ENCODE data around the gene POLRMT. TPM values are rescaled to one million over a fixed set of nuclear protein-coding genes. Genes with fewer than 3 reads are reported as not detected.

The POLRMT gene
- total RNA-seq, 2 donors from 2014 or later = 34.7 to 106 TPM

DNA sequence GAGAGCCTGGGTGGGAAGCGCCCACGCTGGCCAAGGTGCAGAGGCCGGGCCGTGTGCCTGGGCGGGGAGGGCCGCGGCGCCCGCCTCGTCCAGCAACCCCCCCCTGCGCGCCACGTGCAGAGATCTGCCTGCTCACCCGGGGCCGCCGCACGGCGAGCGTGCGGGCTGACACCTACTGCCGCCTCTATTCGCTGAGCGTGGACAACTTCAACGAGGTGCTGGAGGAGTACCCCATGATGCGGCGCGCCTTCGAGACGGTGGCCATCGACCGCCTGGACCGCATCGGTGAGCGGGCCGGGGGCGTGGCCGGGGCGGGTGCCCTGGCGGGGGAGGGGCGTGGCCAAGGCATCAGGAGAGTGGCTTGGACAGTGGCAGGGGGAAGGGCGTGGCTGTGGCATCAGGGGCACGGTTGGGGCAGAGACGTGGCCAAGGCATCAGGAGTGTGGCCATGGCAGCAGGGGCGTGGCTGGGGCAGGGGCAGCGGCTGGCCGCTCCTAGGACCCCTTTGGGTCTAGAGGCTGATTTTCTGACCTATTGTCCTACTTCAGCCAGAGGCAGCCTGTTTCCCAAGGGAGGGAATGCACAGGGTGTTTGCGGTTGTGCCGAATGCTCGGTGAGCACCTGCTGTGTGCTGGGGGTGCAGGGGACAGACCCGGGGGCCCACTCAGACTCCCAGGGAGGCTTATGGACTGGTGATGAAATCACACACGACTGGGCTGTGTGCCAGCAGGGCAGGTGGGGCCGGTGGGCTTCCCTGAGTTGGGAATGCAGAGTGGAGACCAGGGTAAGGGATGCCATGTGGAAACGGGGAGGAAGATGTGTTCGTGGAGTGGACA lies 19.4 kb downstream of the POLRMT start:
- H3K4me3 ChIP-seq = no peak overlapping the region
- WGBS = 90% methylated on average over 38 of the region's 54 CpGs
- H3K36me3 ChIP-seq = no peaks in the 10 kb centered on the region
- TF ChIP-seq POLR2AphosphoS5 (IDR thresholded peaks at IDR 0.05) (no peak), POLR2A (IDR thresholded peaks at IDR 0.05) (no peak)
- TF ChIP-seq, protein P1, sequence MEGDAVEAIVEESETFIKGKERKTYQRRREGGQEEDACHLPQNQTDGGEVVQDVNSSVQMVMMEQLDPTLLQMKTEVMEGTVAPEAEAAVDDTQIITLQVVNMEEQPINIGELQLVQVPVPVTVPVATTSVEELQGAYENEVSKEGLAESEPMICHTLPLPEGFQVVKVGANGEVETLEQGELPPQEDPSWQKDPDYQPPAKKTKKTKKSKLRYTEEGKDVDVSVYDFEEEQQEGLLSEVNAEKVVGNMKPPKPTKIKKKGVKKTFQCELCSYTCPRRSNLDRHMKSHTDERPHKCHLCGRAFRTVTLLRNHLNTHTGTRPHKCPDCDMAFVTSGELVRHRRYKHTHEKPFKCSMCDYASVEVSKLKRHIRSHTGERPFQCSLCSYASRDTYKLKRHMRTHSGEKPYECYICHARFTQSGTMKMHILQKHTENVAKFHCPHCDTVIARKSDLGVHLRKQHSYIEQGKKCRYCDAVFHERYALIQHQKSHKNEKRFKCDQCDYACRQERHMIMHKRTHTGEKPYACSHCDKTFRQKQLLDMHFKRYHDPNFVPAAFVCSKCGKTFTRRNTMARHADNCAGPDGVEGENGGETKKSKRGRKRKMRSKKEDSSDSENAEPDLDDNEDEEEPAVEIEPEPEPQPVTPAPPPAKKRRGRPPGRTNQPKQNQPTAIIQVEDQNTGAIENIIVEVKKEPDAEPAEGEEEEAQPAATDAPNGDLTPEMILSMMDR (IDR thresholded peaks at IDR 0.05) = no peak
- DNase-seq (ENCODE audit: low spot score) = no peak
- no peak overlapping the region for H3K27ac ChIP-seq
- H3K9me3 ChIP-seq = no peaks in the 10 kb centered on the region
- intact Hi-C loops (cut with DNase I) = no loop called here
- H3K27me3 ChIP-seq (replicated peaks; ENCODE audit: insufficient read depth) = no peaks in the 10 kb centered on the region
- H3K4me1 ChIP-seq (replicated peaks) = no peaks in the 10 kb centered on the region

DNA sequence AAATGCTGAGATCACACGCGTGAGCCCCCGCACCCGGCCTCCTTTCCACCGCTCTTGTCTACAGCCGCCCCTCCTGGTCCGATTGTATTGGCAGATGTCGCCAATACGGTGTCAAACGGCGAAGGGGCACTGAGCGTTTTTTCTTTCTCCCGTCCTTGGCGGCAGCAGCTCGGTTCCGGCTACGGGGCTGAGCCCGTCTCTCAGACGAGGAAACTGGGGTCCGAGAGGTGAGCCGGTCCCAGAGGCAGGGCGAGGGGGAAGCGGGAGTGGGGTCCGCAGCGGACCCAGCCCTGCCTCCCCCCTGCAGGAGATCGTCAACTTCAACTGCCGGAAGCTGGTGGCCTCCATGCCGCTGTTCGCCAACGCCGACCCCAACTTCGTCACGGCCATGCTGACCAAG lies 20.4 kb downstream of the POLRMT start:
- intact Hi-C loops (cut with DNase I) = no loop called here
- no peak for DNase-seq (ENCODE audit: low spot score)
- H3K4me1 ChIP-seq (replicated peaks) = no peaks in the 10 kb centered on the region
- no peaks in the 10 kb centered on the region for H3K9me3 ChIP-seq
- H3K36me3 ChIP-seq = no peaks in the 10 kb centered on the region
- WGBS = 90% methylated on average over 32 of the region's 33 CpGs
- H3K27ac ChIP-seq = no peak overlapping the region
- H3K4me3 ChIP-seq = no peak overlapping the region
- TF ChIP-seq, protein P1 (IDR thresholded peaks at IDR 0.05) = no peak
- TF ChIP-seq POLR2A (IDR thresholded peaks at IDR 0.05) (no peak), POLR2AphosphoS5 (IDR thresholded peaks at IDR 0.05) (no peak)
- H3K27me3 ChIP-seq (replicated peaks; ENCODE audit: insufficient read depth) = no peaks in the 10 kb centered on the region

DNA sequence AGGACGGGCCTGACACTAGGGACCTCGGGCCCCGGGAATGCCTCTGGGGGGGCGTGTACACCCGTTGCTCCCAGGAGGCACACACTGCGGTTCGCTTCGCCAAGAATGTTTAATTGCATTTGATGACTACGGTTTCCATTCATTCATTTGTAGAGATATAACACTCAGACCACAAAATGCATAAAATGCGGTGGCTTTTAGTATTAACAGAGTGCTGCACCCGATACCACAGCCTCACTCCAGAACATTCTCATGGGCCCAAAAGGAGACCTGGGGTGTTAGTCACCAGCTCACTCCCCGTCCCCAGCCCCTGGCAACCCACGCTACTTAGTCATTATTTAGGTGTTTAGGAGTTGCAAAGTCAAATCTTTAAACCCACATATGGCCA lies 21.9 kb downstream of the POLRMT start:
- H3K4me3 ChIP-seq = no peak overlapping the region
- no peaks in the 10 kb centered on the region for H3K27me3 ChIP-seq (replicated peaks; ENCODE audit: insufficient read depth)
- H3K4me1 ChIP-seq (replicated peaks) = no peaks in the 10 kb centered on the region
- 53% methylated on average over 13 of the region's 13 CpGs for WGBS
- DNase-seq (ENCODE audit: low spot score) = no peak
- no peak overlapping the region for H3K27ac ChIP-seq
- no peaks in the 10 kb centered on the region for H3K36me3 ChIP-seq
- no peak for TF ChIP-seq POLR2AphosphoS5 (IDR thresholded peaks at IDR 0.05)
- TF ChIP-seq, protein P1 (IDR thresholded peaks at IDR 0.05) = no peak
- TF ChIP-seq POLR2A (IDR thresholded peaks at IDR 0.05) = no peak
- intact Hi-C loops (cut with DNase I) = no loop called here
- no peaks in the 10 kb centered on the region for H3K9me3 ChIP-seq

DNA sequence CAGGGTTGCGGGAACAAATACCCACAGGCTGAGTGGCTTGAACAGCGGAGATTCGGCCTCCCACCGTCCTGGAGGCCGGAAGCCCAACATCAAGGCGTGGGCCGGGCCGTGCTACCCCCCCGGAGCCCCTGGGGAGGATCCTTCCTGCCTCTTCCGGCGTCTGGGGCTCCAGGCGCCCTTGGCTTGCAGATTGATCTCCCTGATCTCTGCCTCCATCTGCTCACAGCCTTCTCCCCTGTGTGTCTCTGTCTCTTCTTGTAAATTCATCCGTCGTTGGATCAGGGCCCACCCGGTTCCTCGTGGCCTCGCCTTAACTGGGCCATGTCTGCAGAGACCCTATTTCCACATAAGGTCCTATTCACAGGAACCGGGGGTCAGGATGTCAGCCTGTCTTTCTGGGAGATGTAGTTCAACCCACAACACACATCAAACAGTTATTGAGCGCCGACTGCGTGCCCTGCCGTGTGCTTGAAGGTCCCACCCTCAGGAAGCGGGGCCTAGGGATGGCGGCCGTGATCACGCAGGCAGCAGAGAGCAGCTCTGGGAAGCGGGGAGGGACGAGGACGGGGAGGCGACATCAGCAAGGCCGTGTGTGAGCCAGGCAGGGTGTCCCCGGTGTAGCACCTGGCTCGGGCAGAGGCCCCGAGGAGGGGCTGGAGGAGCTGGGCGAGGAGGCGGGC lies 22.4 kb downstream of the POLRMT start:
- intact Hi-C loops (cut with DNase I) = no loop called here
- WGBS = 31% methylated on average over 30 of the region's 36 CpGs
- no peak for DNase-seq (ENCODE audit: low spot score)
- H3K36me3 ChIP-seq = no peaks in the 10 kb centered on the region
- no peaks in the 10 kb centered on the region for H3K27me3 ChIP-seq (replicated peaks; ENCODE audit: insufficient read depth)
- H3K4me1 ChIP-seq (replicated peaks) = no peaks in the 10 kb centered on the region
- no peak overlapping the region for H3K4me3 ChIP-seq
- H3K27ac ChIP-seq = no peak overlapping the region
- TF ChIP-seq, protein P1 (IDR thresholded peaks at IDR 0.05) = no peak
- TF ChIP-seq POLR2A (IDR thresholded peaks at IDR 0.05) (no peak), POLR2AphosphoS5 (IDR thresholded peaks at IDR 0.05) (no peak)
- no peaks in the 10 kb centered on the region for H3K9me3 ChIP-seq

Data from prostate gland (tissue), 2 donors.